Endothelial cell of umbilical vein (primary cell): Measurements from ENCODE around the gene KLK14. TPM values are rescaled to one million over a fixed set of nuclear protein-coding genes. Genes with fewer than 3 reads are reported as not detected.

ENCODE experiments used
- BruUV-seq: library from RNA; stranded (reverse); fragments of 400-500 nt; replicated peaks from 2 replicates; lab custom pipeline; 2021; lab: Mats Ljungman, UMichigan
- CTCF ChIA-PET: fragments of 300-600, 350-600 bp; sonication (Branson Sonifier 250); formaldehyde crosslinking; loops from one replicate; lab custom pipeline; 2021; ENCODE audit warnings: antibody characterized with exemption, inconsistent platforms; lab: Charles Lee
- POLR2A ChIA-PET: fragments of 300-600, 350-600 bp; sonication (Branson Sonifier 250); formaldehyde crosslinking; loops from one replicate; lab custom pipeline; 2021; ENCODE audit warnings: antibody characterized with exemption, inconsistent platforms; lab: Charles Lee
- DNase-seq: peaks from one replicate; pipeline ENCODE4 v3.0.0-alpha.2; 2011; ENCODE audit warnings: low read depth, low spot score
- FAIRE-seq: peaks from 2 replicates; lab custom pipeline; 2011; peaks lifted over from hg19 to GRCh38; lab: Jason Lieb, UNC
- H2AFZ ChIP-seq: 2 replicates; pipeline ENCODE4 v1.6.0; 2012; ENCODE audit warnings: low read depth, low read length, control low read depth, inconsistent platforms
- H3K27ac ChIP-seq: 2 replicates; pipeline ENCODE4 v1.5.1; 2011; ENCODE audit warnings: low read depth, mild to moderate bottlenecking, control low read depth, low read length, moderate library complexity; ENCODE audit not compliant: insufficient read depth
- H3K27me3 ChIP-seq, 2 experiments: 2 replicates each; pipeline versions ENCODE4 v1.6.0 to v1.6.1; 2011; ENCODE audit warnings: low read length in 2 of 2, mixed read lengths in 1 of 2; ENCODE audit not compliant: control insufficient read depth in 2 of 2, insufficient read depth in 2 of 2
- H3K36me3 ChIP-seq, 2 experiments: 2 replicates in 1 of 2; 3 replicates in 1 of 2; pipeline ENCODE4 v1.5.1; 2011; ENCODE audit warnings: low read length in 2 of 2, mild to moderate bottlenecking in 1 of 2, moderate library complexity in 1 of 2; ENCODE audit not compliant: control insufficient read depth in 2 of 2, insufficient read depth in 2 of 2; ENCODE audit errors: extremely low read depth in 1 of 2
- H3K4me1 ChIP-seq: 3 replicates; pipeline ENCODE4 v1.5.1; 2011; ENCODE audit warnings: mild to moderate bottlenecking, low read length; ENCODE audit not compliant: control insufficient read depth, insufficient read depth; ENCODE audit errors: extremely low read depth
- H3K4me2 ChIP-seq: 2 replicates; pipeline ENCODE4 v1.6.1; 2011; ENCODE audit warnings: low read length, control low read depth, mixed read lengths; ENCODE audit not compliant: insufficient read depth
- H3K4me3 ChIP-seq, 3 experiments: fragments of 200-600 bp in 1 of 3; sonication (generic), shearing (Covaris generic) in 1 of 3; replicated peaks in 1 of 3; 2 replicates each; pipeline ENCODE4 v1.5.1; 2011 to 2016; ENCODE audit warnings: control low read depth in 3 of 3, low read length in 3 of 3, mild to moderate bottlenecking in 2 of 3, inconsistent platforms in 1 of 3, low read depth in 1 of 3, moderate library complexity in 1 of 3; ENCODE audit not compliant: insufficient read depth in 1 of 3
- H3K79me2 ChIP-seq: 2 replicates; pipeline ENCODE4 v1.6.0; 2012; ENCODE audit warnings: low read length, inconsistent platforms; ENCODE audit not compliant: control insufficient read depth, insufficient read depth
- H3K9ac ChIP-seq: replicated peaks from 2 replicates; pipeline ENCODE3; 2011; ENCODE audit warnings: low read length, control low read depth; ENCODE audit not compliant: insufficient read depth; ENCODE audit errors: extremely low read depth
- H3K9me1 ChIP-seq: replicated peaks from 3 replicates; pipeline ENCODE4 v1.6.0; 2011; ENCODE audit warnings: mild to moderate bottlenecking, low read length; ENCODE audit not compliant: control insufficient read depth, insufficient read depth; ENCODE audit errors: extremely low read depth
- H3K9me3 ChIP-seq: replicated peaks from 2 replicates; pipeline ENCODE4 v1.5.1; 2012; ENCODE audit warnings: low read length, inconsistent platforms; ENCODE audit not compliant: control insufficient read depth, insufficient read depth
- H4K20me1 ChIP-seq: replicated peaks from 2 replicates; pipeline ENCODE3; 2011; ENCODE audit warnings: mild to moderate bottlenecking, low read length; ENCODE audit not compliant: control insufficient read depth, insufficient read depth; ENCODE audit errors: extremely low read depth
- EZH2 ChIP-seq: IDR thresholded peaks from 2 replicates; pipeline ENCODE4 v1.6.1; 2012; ENCODE audit warnings: borderline replicate concordance, low read depth, mild to moderate bottlenecking, moderate library complexity, low read length, inconsistent platforms; ENCODE audit not compliant: severe bottlenecking
- FOS ChIP-seq: IDR thresholded peaks from 2 replicates; pipeline ENCODE4 v1.6.1; 2011; ENCODE audit warnings: mild to moderate bottlenecking, low read length, moderate library complexity, borderline replicate concordance; ENCODE audit not compliant: insufficient read depth
- GATA2 ChIP-seq: IDR thresholded peaks from 2 replicates; pipeline ENCODE4 v1.7.0; 2011; ENCODE audit warnings: low read depth, mild to moderate bottlenecking, moderate library complexity, mixed read lengths, low read length; ENCODE audit not compliant: insufficient read length, insufficient read depth
- JUN ChIP-seq: IDR thresholded peaks from 2 replicates; pipeline ENCODE4 v1.6.1; 2011; ENCODE audit warnings: borderline replicate concordance, low read depth; ENCODE audit not compliant: insufficient read length, insufficient read depth
- MYC ChIP-seq: IDR thresholded peaks from one replicate; pipeline ENCODE4 v1.6.1; 2011; ENCODE audit warnings: mild to moderate bottlenecking, low read depth, low read length
- POLR2A ChIP-seq: IDR thresholded peaks from 2 replicates; pipeline ENCODE4 v1.6.1; 2012; ENCODE audit warnings: low read depth, mild to moderate bottlenecking, control low read depth, low read length
- POLR2AphosphoS5 ChIP-seq: IDR thresholded peaks from 2 replicates; pipeline ENCODE4 v1.6.1; 2012; ENCODE audit warnings: low read depth, mild to moderate bottlenecking, control low read depth, low read length, moderate library complexity; ENCODE audit not compliant: insufficient read depth
- dilution Hi-C: fragments of 300-500 bp; cut with MboI; formaldehyde crosslinking; loops from one replicate; pipeline ENCODE4 v1.15.0; 2019; ENCODE audit warnings: low sequenced_read_pairs; ENCODE audit not compliant: extremely low pct_ligation_motif_present
- intact Hi-C: fragments of 100-400 bp; cut with micrococcal nuclease; formaldehyde crosslinking; loops from one replicate; pipeline ENCODE4 v1.10.0; 2022
- polyA plus RNA-seq, 4 experiments: library from polyadenylated mRNA; depleted of rRNA in 3 of 4; stranded (reverse) in 3 of 4; unstranded in 1 of 4; fragments of >200 nt; gene quantifications; 2 replicates each; pipeline versions ENCODE4 v1.2.1 to v1.2.3, GENCODE V29; 2011 to 2012; ENCODE audit warnings: missing spikeins in 1 of 4
- total RNA-seq: library from RNA; stranded (reverse); gene quantifications from 2 replicates; pipeline ENCODE4 v1.2.3, GENCODE V29; 2021
- TF ChIP-seq, protein P1 (sequence below), 2 donors: IDR thresholded peaks; 1 replicate in 1 of 2; 2 replicates in 1 of 2; pipeline ENCODE4 v1.5.1; 2011; ENCODE audit warnings: low read length in 2 of 2, mild to moderate bottlenecking in 2 of 2, moderate library complexity in 2 of 2, control low read depth in 1 of 2, inconsistent platforms in 1 of 2, low read depth in 1 of 2; ENCODE audit not compliant: insufficient read depth in 1 of 2; ENCODE audit errors: extremely low read depth in 1 of 2
- TF ChIP-seq, protein P2 (sequence below): IDR thresholded peaks from 2 replicates; pipeline ENCODE4 v1.6.1; 2011; ENCODE audit not compliant: insufficient read depth, insufficient read length

The KLK14 gene
- total and polyA plus RNA-seq, 2 donors (not counting 3 experiments of a cell fraction or from before 2014, with no cell fraction given) = 0.12 TPM; not detected in 1

DNA sequence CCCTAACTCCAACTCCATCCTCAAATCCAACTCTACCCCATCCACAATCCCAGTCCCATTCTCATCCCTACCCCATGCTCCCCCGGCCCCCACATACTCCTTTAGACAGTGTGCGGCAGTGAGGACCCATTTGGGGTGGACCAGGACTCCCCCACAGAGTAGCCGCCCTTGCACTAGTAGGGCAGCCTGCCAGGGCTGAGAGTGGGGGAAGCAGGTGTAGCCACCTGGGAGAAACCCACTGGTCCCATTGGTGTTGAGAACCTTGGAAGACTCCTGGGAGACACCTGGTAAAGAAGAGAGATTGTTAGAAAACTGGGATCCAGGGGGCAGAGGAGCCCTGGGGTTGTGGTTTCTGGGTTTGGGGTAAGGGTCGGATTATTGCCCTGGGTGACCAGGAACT lies 22.4 kb downstream of the KLK14 start:
- Histone ChIP-seq H2AFZ (no peak overlapping the region), H3K9me3 (no peaks in the 10 kb centered on the region), H3K4me1 (no peaks in the 10 kb centered on the region), H3K79me2 (no peaks in the 10 kb centered on the region), H3K9ac (no peak overlapping the region), H3K27ac (no peak overlapping the region), H3K4me3 (no peak overlapping the region), H3K27me3 (no peaks in the 10 kb centered on the region), H3K9me1 (no peaks in the 10 kb centered on the region), H3K4me2 (no peak overlapping the region), H4K20me1 (no peaks in the 10 kb centered on the region), H3K36me3 (no peaks in the 10 kb centered on the region)
- CTCF ChIA-PET = no interaction called here
- POLR2A ChIA-PET = no interaction called here
- intact Hi-C loops = no loop called here
- no TSS peak for BruUV-seq
- dilution Hi-C loops = no loop called here
- FAIRE-seq (no peak), DNase-seq (no peak)
- TF ChIP-seq, protein P1, sequence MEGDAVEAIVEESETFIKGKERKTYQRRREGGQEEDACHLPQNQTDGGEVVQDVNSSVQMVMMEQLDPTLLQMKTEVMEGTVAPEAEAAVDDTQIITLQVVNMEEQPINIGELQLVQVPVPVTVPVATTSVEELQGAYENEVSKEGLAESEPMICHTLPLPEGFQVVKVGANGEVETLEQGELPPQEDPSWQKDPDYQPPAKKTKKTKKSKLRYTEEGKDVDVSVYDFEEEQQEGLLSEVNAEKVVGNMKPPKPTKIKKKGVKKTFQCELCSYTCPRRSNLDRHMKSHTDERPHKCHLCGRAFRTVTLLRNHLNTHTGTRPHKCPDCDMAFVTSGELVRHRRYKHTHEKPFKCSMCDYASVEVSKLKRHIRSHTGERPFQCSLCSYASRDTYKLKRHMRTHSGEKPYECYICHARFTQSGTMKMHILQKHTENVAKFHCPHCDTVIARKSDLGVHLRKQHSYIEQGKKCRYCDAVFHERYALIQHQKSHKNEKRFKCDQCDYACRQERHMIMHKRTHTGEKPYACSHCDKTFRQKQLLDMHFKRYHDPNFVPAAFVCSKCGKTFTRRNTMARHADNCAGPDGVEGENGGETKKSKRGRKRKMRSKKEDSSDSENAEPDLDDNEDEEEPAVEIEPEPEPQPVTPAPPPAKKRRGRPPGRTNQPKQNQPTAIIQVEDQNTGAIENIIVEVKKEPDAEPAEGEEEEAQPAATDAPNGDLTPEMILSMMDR (IDR thresholded peaks at IDR 0.05; ENCODE audit: extremely low read depth in 1 of 2, insufficient read depth in 1 of 2, low read depth in 1 of 2, low read length in 2 of 2) = no peak
- no peak for TF ChIP-seq EZH2
- TF ChIP-seq POLR2AphosphoS5 = no peak
- no peak for TF ChIP-seq MYC
- TF ChIP-seq FOS = no peak
- no peak for TF ChIP-seq GATA2
- TF ChIP-seq POLR2A = no peak
- TF ChIP-seq, protein P2, sequence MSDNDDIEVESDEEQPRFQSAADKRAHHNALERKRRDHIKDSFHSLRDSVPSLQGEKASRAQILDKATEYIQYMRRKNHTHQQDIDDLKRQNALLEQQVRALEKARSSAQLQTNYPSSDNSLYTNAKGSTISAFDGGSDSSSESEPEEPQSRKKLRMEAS = no peak
- no peak for TF ChIP-seq JUN
